ENCODE data around the gene EHD3. TPM values are rescaled to one million over a fixed set of nuclear protein-coding genes. Genes with fewer than 3 reads are reported as not detected.

EHD3 gene
- total and polyA plus RNA-seq, 2 of the 13 experiments (the other 11 are each of a cell fraction or from before 2014, with no cell fraction given) = 0.20 to 0.69 TPM

GRCh38 chr2:31190188-31190587 is 43.8 kb upstream of the EHD3 start:
- Histone ChIP-seq H3K9me3 (ENCODE audit: low read length) (no peaks in the 10 kb centered on the region), H2AFZ (ENCODE audit: low read length) (no peak overlapping the region), H3K9ac (ENCODE audit: insufficient read depth, low read depth, low read length) (no peak overlapping the region), H3K79me2 (ENCODE audit: insufficient read depth, low read length) (no peaks in the 10 kb centered on the region), H3K4me3 (replicated peaks in 1 of 3; ENCODE audit: insufficient read depth in 1 of 3, low read depth in 2 of 3, low read length in 3 of 3) (no peak overlapping the region), H4K20me1 (ENCODE audit: insufficient read depth, low read length) (no peaks in the 10 kb centered on the region), H3K36me3 (replicated peaks in 1 of 2; ENCODE audit: control insufficient read depth in 1 of 2, insufficient read depth in 2 of 2, low read length in 2 of 2) (no peaks in the 10 kb centered on the region; a peak in 1 of 5 replicates), H3K27me3 (ENCODE audit: control insufficient read depth in 1 of 2, insufficient read depth in 2 of 2, low read length in 2 of 2) (peaks cover 3 to 44% of the 10 kb centered on the region in 2 experiments; a peak in 4 of 5 replicates), H3K27ac (ENCODE audit: extremely low read length, insufficient read depth, low read length) (no peak overlapping the region), H3K4me2 (ENCODE audit: low read depth, low read length) (no peak overlapping the region), H3K4me1 (ENCODE audit: insufficient read depth, low read length) (no peaks in the 10 kb centered on the region)
- ChIA-PET POLR2A (no interaction called here), CTCF (ENCODE audit: low intra/inter-chr PET ratio, low total read pairs) (no interaction called here)
- ATAC-seq = no peak
- intact Hi-C loops (cut with micrococcal nuclease; ENCODE audit: unreplicated experiment) (no loop called here), in situ Hi-C loops (cut with HindIII; ENCODE audit: extremely low pct_ligation_motif_present, low pct_unique_long_range_greater_than_20kb) (no loop called here)
- 7% methylated on average over 1 of the region's 1 CpG for WGBS (ENCODE audit: low lambda C conversion rate)
- no TSS peak for BruUV-seq (replicated peaks)
- DNase-seq (ENCODE audit: low spot score) = no peak
- no peak for FAIRE-seq
- TF ChIP-seq PTBP1 (IDR thresholded peaks at IDR 0.05; ENCODE audit: low read depth, low read length, poor library complexity, severe bottlenecking) (no peak), NFKB2 (CRISPR knock-in tag; IDR thresholded peaks at IDR 0.05; ENCODE audit: borderline replicate concordance) (no peak), ARID3A (IDR thresholded peaks at IDR 0.05; ENCODE audit: low read depth, low read length) (no peak), FLYWCH1 (CRISPR knock-in tag; IDR thresholded peaks at IDR 0.05) (no peak), MAFK (conservative IDR thresholded peaks at IDR 0.05 in 1 of 2, IDR thresholded peaks at IDR 0.05 in 1 of 2; ENCODE audit: low read length in 2 of 2) (peak in 1 of 2 experiments; percentile 72; a peak in 2 of 4 replicates), ARID2 (CRISPR knock-in tag; IDR thresholded peaks at IDR 0.05; ENCODE audit: borderline replicate concordance) (no peak), SUZ12 (IDR thresholded peaks at IDR 0.05; ENCODE audit: low read depth, low read length) (no peak), MXD3 (CRISPR knock-in tag; IDR thresholded peaks at IDR 0.05) (no peak), GPBP1L1 (CRISPR knock-in tag; IDR thresholded peaks at IDR 0.05) (no peak), ZNF329 (CRISPR knock-in tag; IDR thresholded peaks at IDR 0.05; ENCODE audit: low read depth) (no peak), PAWR (CRISPR knock-in tag; IDR thresholded peaks at IDR 0.05; ENCODE audit: borderline replicate concordance) (no peak), EZH2 (conservative IDR thresholded peaks at IDR 0.05; ENCODE audit: low read depth, low read length) (no peak), MAFF (IDR thresholded peaks at IDR 0.05; ENCODE audit: low read depth, low read length) (peak; percentile 50; the same call in 1 of the 2 replicates)

Data from HepG2 (cell line).